Measurements from ENCODE around the gene COL8A1.

Gene COL8A1

GRCh38 chr3:99656624-99657023 lies 18.2 kb downstream of the COL8A1 start:
- H3K9ac ChIP-seq (ENCODE audit: low read length): no peak overlapping the region
- no peaks in the 10 kb centered on the region for H3K9me2 ChIP-seq (replicated peaks; ENCODE audit: insufficient read depth, low read length)
- H3K79me2 ChIP-seq (ENCODE audit: insufficient read depth, low read length): no peaks in the 10 kb centered on the region
- H2AFZ ChIP-seq (ENCODE audit: low read depth, low read length, severe bottlenecking): no peak overlapping the region
- H3F3A ChIP-seq (ENCODE audit: insufficient read depth): no peaks in the 10 kb centered on the region
- H3K27me3 ChIP-seq (ENCODE audit: low read length): no peaks in the 10 kb centered on the region
- H3K4me3 ChIP-seq (ENCODE audit: insufficient read depth, low read length, poor library complexity, severe bottlenecking): no peak overlapping the region
- TF ChIP-seq, protein P1, sequence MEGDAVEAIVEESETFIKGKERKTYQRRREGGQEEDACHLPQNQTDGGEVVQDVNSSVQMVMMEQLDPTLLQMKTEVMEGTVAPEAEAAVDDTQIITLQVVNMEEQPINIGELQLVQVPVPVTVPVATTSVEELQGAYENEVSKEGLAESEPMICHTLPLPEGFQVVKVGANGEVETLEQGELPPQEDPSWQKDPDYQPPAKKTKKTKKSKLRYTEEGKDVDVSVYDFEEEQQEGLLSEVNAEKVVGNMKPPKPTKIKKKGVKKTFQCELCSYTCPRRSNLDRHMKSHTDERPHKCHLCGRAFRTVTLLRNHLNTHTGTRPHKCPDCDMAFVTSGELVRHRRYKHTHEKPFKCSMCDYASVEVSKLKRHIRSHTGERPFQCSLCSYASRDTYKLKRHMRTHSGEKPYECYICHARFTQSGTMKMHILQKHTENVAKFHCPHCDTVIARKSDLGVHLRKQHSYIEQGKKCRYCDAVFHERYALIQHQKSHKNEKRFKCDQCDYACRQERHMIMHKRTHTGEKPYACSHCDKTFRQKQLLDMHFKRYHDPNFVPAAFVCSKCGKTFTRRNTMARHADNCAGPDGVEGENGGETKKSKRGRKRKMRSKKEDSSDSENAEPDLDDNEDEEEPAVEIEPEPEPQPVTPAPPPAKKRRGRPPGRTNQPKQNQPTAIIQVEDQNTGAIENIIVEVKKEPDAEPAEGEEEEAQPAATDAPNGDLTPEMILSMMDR (IDR thresholded peaks at IDR 0.05; ENCODE audit: insufficient read depth, low read length, poor library complexity, severe bottlenecking): no peak
- TF ChIP-seq EZH2phosphoT487 (conservative IDR thresholded peaks at IDR 0.05; ENCODE audit: low read length): no peak
- H4K20me1 ChIP-seq (ENCODE audit: low read depth, low read length): no peaks in the 10 kb centered on the region
- no peaks in the 10 kb centered on the region for H3K36me3 ChIP-seq (ENCODE audit: low read length)
- no peaks in the 10 kb centered on the region for H3K9me3 ChIP-seq (ENCODE audit: insufficient read depth, low read length)
- no peak overlapping the region for H3K4me2 ChIP-seq (ENCODE audit: low read depth, low read length, poor library complexity, severe bottlenecking)
- no peak overlapping the region for H3K27ac ChIP-seq (ENCODE audit: low read depth, low read length)

GRCh38 chr3:99658274-99658673 lies 19.9 kb downstream of the COL8A1 start:
- H3K27ac ChIP-seq (ENCODE audit: low read depth, low read length): no peak overlapping the region
- no peaks in the 10 kb centered on the region for H3K9me3 ChIP-seq (ENCODE audit: insufficient read depth, low read length)
- H3K4me2 ChIP-seq (ENCODE audit: low read depth, low read length, poor library complexity, severe bottlenecking): no peak overlapping the region
- no peak overlapping the region for H3K4me3 ChIP-seq (ENCODE audit: insufficient read depth, low read length, poor library complexity, severe bottlenecking)
- H2AFZ ChIP-seq (ENCODE audit: low read depth, low read length, severe bottlenecking): no peak overlapping the region
- no peaks in the 10 kb centered on the region for H4K20me1 ChIP-seq (ENCODE audit: low read depth, low read length)
- H3K79me2 ChIP-seq (ENCODE audit: insufficient read depth, low read length): no peaks in the 10 kb centered on the region
- no peaks in the 10 kb centered on the region for H3K36me3 ChIP-seq (ENCODE audit: low read length)
- TF ChIP-seq, protein P1 (IDR thresholded peaks at IDR 0.05; ENCODE audit: insufficient read depth, low read length, poor library complexity, severe bottlenecking): no peak
- no peak for TF ChIP-seq EZH2phosphoT487 (conservative IDR thresholded peaks at IDR 0.05; ENCODE audit: low read length)
- no peaks in the 10 kb centered on the region for H3K9me2 ChIP-seq (replicated peaks; ENCODE audit: insufficient read depth, low read length)
- H3K27me3 ChIP-seq (ENCODE audit: low read length): no peaks in the 10 kb centered on the region
- H3K9ac ChIP-seq (ENCODE audit: low read length): no peak overlapping the region
- H3F3A ChIP-seq (ENCODE audit: insufficient read depth): no peaks in the 10 kb centered on the region

- H3F3A ChIP-seq (ENCODE audit: insufficient read depth): no peaks in the 10 kb centered on the region
- H3K79me2 ChIP-seq (ENCODE audit: insufficient read depth, low read length): no peaks in the 10 kb centered on the region
- no peak overlapping the region for H3K9ac ChIP-seq (ENCODE audit: low read length)
- H2AFZ ChIP-seq (ENCODE audit: low read depth, low read length, severe bottlenecking): no peak overlapping the region
- no peaks in the 10 kb centered on the region for H3K9me3 ChIP-seq (ENCODE audit: insufficient read depth, low read length)
- no peak for TF ChIP-seq EZH2phosphoT487 (conservative IDR thresholded peaks at IDR 0.05; ENCODE audit: low read length)
- TF ChIP-seq, protein P1 (IDR thresholded peaks at IDR 0.05; ENCODE audit: insufficient read depth, low read length, poor library complexity, severe bottlenecking): no peak
- H3K27me3 ChIP-seq (ENCODE audit: low read length): no peaks in the 10 kb centered on the region
- H3K4me2 ChIP-seq (ENCODE audit: low read depth, low read length, poor library complexity, severe bottlenecking): no peak overlapping the region
- H4K20me1 ChIP-seq (ENCODE audit: low read depth, low read length): no peaks in the 10 kb centered on the region
- H3K27ac ChIP-seq (ENCODE audit: low read depth, low read length): no peak overlapping the region
- no peaks in the 10 kb centered on the region for H3K36me3 ChIP-seq (ENCODE audit: low read length)
- H3K4me3 ChIP-seq (ENCODE audit: insufficient read depth, low read length, poor library complexity, severe bottlenecking): no peak overlapping the region
- no peaks in the 10 kb centered on the region for H3K9me2 ChIP-seq (replicated peaks; ENCODE audit: insufficient read depth, low read length)
These were observed 20.6 kb downstream of the COL8A1 start for GRCh38 chr3:99659032-99659431.

All from SU-DHL-6 (cell line).